GM10266 (cell line): ENCODE data around the gene ZNF175.

ENCODE experiments used
- DNase-seq: peaks from one replicate; pipeline ENCODE4 v3.0.0; 2012; ENCODE audit errors: extremely low spot score
- CTCF ChIP-seq: IDR thresholded peaks from 2 replicates; pipeline ENCODE4 v1.5.1; 2012; ENCODE audit warnings: mild to moderate bottlenecking, low read depth; ENCODE audit not compliant: control insufficient read depth, insufficient read depth; ENCODE audit errors: missing control alignments

Gene ZNF175

GRCh38 chr19:51570962-51571575 is at the start of gene ZNF175:
TSS of gene ZNF175 (plus strand) at chr19:51571283. CDS start at chr19:51573330, 2,047 bp downstream.
- peak; percentile 76 for DNase-seq
- TF ChIP-seq CTCF, result no peak

GRCh38 chr19:51521357-51521756 is 49.7 kb upstream of the ZNF175 start:
- no peak for DNase-seq
- no peak for TF ChIP-seq CTCF

- no peak for TF ChIP-seq CTCF
- DNase-seq, result no peak
These were observed 49.3 kb upstream of the ZNF175 start for GRCh38 chr19:51521781-51522180.

GRCh38 chr19:51524666-51525264 is 46.3 kb upstream of the ZNF175 start:
- TF ChIP-seq CTCF, result no peak
- no peak for DNase-seq

- TF ChIP-seq CTCF, result no peak
- DNase-seq, result no peak
These were observed 45.4 kb upstream of the ZNF175 start for GRCh38 chr19:51525651-51526050.

GRCh38 chr19:51529301-51529700 is 41.8 kb upstream of the ZNF175 start:
- TF ChIP-seq CTCF, result no peak
- no peak for DNase-seq

- DNase-seq, result no peak
- no peak for TF ChIP-seq CTCF
These were observed 40.5 kb upstream of the ZNF175 start for GRCh38 chr19:51530616-51531015.
